ENCODE results near the gene GALNT9.

- TF ChIP-seq, protein P1, sequence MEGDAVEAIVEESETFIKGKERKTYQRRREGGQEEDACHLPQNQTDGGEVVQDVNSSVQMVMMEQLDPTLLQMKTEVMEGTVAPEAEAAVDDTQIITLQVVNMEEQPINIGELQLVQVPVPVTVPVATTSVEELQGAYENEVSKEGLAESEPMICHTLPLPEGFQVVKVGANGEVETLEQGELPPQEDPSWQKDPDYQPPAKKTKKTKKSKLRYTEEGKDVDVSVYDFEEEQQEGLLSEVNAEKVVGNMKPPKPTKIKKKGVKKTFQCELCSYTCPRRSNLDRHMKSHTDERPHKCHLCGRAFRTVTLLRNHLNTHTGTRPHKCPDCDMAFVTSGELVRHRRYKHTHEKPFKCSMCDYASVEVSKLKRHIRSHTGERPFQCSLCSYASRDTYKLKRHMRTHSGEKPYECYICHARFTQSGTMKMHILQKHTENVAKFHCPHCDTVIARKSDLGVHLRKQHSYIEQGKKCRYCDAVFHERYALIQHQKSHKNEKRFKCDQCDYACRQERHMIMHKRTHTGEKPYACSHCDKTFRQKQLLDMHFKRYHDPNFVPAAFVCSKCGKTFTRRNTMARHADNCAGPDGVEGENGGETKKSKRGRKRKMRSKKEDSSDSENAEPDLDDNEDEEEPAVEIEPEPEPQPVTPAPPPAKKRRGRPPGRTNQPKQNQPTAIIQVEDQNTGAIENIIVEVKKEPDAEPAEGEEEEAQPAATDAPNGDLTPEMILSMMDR (conservative IDR thresholded peaks at IDR 0.05 in 1 of 2, IDR thresholded peaks at IDR 0.05 in 1 of 2; ENCODE audit: low read depth in 1 of 2, low read length in 2 of 2) = no peak
- TF ChIP-seq EZH2 (IDR thresholded peaks at IDR 0.05; ENCODE audit: low read length, missing control alignments) = no peak
Measured at GRCh38 chr12:132256646-132257045, 72.7 kb downstream of the GALNT9 start.
